HepG2 (cell line): ENCODE measurements around the gene ABHD4. TPM values are rescaled to one million over a fixed set of nuclear protein-coding genes. Genes with fewer than 3 reads are reported as not detected.
A peak's percentile ranks its signal among the peaks of the same experiment; 100 is the strongest.

ENCODE experiments used
- BCL6 ChIP-seq: IDR thresholded peaks from 2 replicates; pipeline ENCODE4 v1.6.1; 2016; ENCODE audit warnings: missing genetic modification reagents, missing compliant biosample characterization
- ELF3 ChIP-seq: IDR thresholded peaks from 2 replicates; pipeline ENCODE4 v1.6.1; 2016; ENCODE audit warnings: missing genetic modification reagents, missing compliant biosample characterization
- ETV5 ChIP-seq: IDR thresholded peaks from 2 replicates; pipeline ENCODE4 v1.6.1; 2018; ENCODE audit warnings: missing biosample characterization, missing genetic modification reagents, inconsistent platforms, borderline replicate concordance
- FOSL2 ChIP-seq: sonication (generic); formaldehyde crosslinking; IDR thresholded peaks from 2 replicates; pipeline ENCODE4 v1.4.0; 2020; ENCODE audit warnings: missing genetic modification reagents
- FOXA3 ChIP-seq: IDR thresholded peaks from 2 replicates; pipeline ENCODE4 v1.6.1; 2016; ENCODE audit warnings: missing genetic modification reagents, missing compliant biosample characterization
- HDAC2 ChIP-seq: sonication (generic); formaldehyde crosslinking; IDR thresholded peaks from 2 replicates; pipeline ENCODE4 v1.4.0; 2020; ENCODE audit warnings: missing genetic modification reagents
- HHEX ChIP-seq: IDR thresholded peaks from 2 replicates; pipeline ENCODE4 v1.6.1; 2016; ENCODE audit warnings: control low read depth
- KAT8 ChIP-seq: IDR thresholded peaks from 2 replicates; pipeline ENCODE4 v1.6.1; 2016; ENCODE audit warnings: missing genetic modification reagents, missing compliant biosample characterization
- KLF11 ChIP-seq: IDR thresholded peaks from 2 replicates; pipeline ENCODE4 v1.6.1; 2016; ENCODE audit warnings: missing compliant biosample characterization
- NFIC ChIP-seq: IDR thresholded peaks from 2 replicates; pipeline ENCODE4 v1.6.1; 2012; ENCODE audit warnings: mild to moderate bottlenecking, low read length, inconsistent platforms
- NKX3-1 ChIP-seq: sonication (generic); formaldehyde crosslinking; IDR thresholded peaks from 2 replicates; pipeline ENCODE4 v1.5.0; 2020; ENCODE audit warnings: missing genetic modification reagents
- NRL ChIP-seq: sonication (generic); formaldehyde crosslinking; IDR thresholded peaks from 2 replicates; pipeline ENCODE4 v1.5.0; 2020; ENCODE audit warnings: missing genetic modification reagents, mild to moderate bottlenecking, moderate library complexity, borderline replicate concordance
- ONECUT2 ChIP-seq: sonication (generic); formaldehyde crosslinking; IDR thresholded peaks from 2 replicates; pipeline ENCODE4 v1.4.0; 2020; ENCODE audit warnings: missing genetic modification reagents
- PCBP1 ChIP-seq: fragments of 200-400 bp; formaldehyde crosslinking; IDR thresholded peaks from 2 replicates; pipeline ENCODE4 v1.6.1; 2017; ENCODE audit warnings: mild to moderate bottlenecking, low read depth, low read length, borderline replicate concordance
- POLR2AphosphoS2 ChIP-seq: IDR thresholded peaks from 2 replicates; pipeline ENCODE4 v1.6.1; 2011; ENCODE audit warnings: low read depth, low read length, improper control_type of control experiment
- REPIN1 ChIP-seq: sonication (generic); formaldehyde crosslinking; IDR thresholded peaks from 2 replicates; pipeline ENCODE4 v1.8.0; 2022; ENCODE audit warnings: missing genetic modification reagents, low read depth, mild to moderate bottlenecking, borderline replicate concordance
- TAF1 ChIP-seq: sonication (generic); formaldehyde crosslinking; IDR thresholded peaks from 2 replicates; pipeline ENCODE4 v1.4.0; 2020; ENCODE audit warnings: missing genetic modification reagents
- TBX3 ChIP-seq: fragments of 450-650 bp; IDR thresholded peaks from 2 replicates; pipeline ENCODE4 v1.6.1; 2017; ENCODE audit warnings: antibody characterized with exemption, mild to moderate bottlenecking, inconsistent platforms, borderline replicate concordance
- TFDP2 ChIP-seq: sonication (generic); formaldehyde crosslinking; IDR thresholded peaks from 2 replicates; pipeline ENCODE4 v1.4.0; 2020; ENCODE audit warnings: missing genetic modification reagents
- ZBTB42 ChIP-seq: sonication (generic); formaldehyde crosslinking; IDR thresholded peaks from 2 replicates; pipeline ENCODE4 v1.5.0; 2020; ENCODE audit warnings: mild to moderate bottlenecking, missing genetic modification reagents
- ZFY ChIP-seq: sonication (generic); formaldehyde crosslinking; IDR thresholded peaks from 2 replicates; pipeline ENCODE4 v1.4.0; 2020; ENCODE audit warnings: missing genetic modification reagents
- ZNF160 ChIP-seq: sonication (generic); formaldehyde crosslinking; IDR thresholded peaks from 2 replicates; pipeline ENCODE4 v1.8.0; 2022; ENCODE audit warnings: mild to moderate bottlenecking, inconsistent platforms, missing genetic modification reagents
- ZNF205 ChIP-seq: IDR thresholded peaks from 2 replicates; pipeline ENCODE4 v1.6.1; 2018; ENCODE audit warnings: missing biosample characterization, missing genetic modification reagents
- ZNF292 ChIP-seq: sonication (generic); formaldehyde crosslinking; IDR thresholded peaks from 2 replicates; pipeline ENCODE4 v1.8.1; 2022; ENCODE audit warnings: mild to moderate bottlenecking, low read depth, missing genetic modification reagents, borderline replicate concordance
- ZNF337 ChIP-seq: sonication (generic); formaldehyde crosslinking; IDR thresholded peaks from 2 replicates; pipeline ENCODE4 v1.5.1; 2020; ENCODE audit warnings: missing genetic modification reagents, low read depth, mild to moderate bottlenecking, borderline replicate concordance
- ZNF543 ChIP-seq: sonication (generic); formaldehyde crosslinking; IDR thresholded peaks from 2 replicates; pipeline ENCODE4 v1.4.0; 2020; ENCODE audit warnings: mild to moderate bottlenecking, missing genetic modification reagents
- ZNF605 ChIP-seq: sonication (generic); formaldehyde crosslinking; IDR thresholded peaks from 2 replicates; pipeline ENCODE4 v1.8.0; 2022; ENCODE audit warnings: mild to moderate bottlenecking, missing genetic modification reagents
- ZNF788 ChIP-seq: sonication (generic); formaldehyde crosslinking; IDR thresholded peaks from 2 replicates; pipeline ENCODE4 v1.5.0; 2020; ENCODE audit warnings: mild to moderate bottlenecking, missing genetic modification reagents, borderline replicate concordance
- ZSCAN29 ChIP-seq: sonication (generic); formaldehyde crosslinking; conservative IDR thresholded peaks from 2 replicates; pipeline ENCODE4 v1.4.0; 2020; ENCODE audit warnings: mild to moderate bottlenecking, missing genetic modification reagents
- polyA plus RNA-seq, 8 experiments: library from polyadenylated mRNA; depleted of rRNA in 3 of 8; stranded (reverse) in 7 of 8; unstranded in 1 of 8; fragments of >200 nt; fragmentation: Illumina TruSeq in 4 of 8; extraction: Trizol in 4 of 8; gene quantifications; 2 replicates each; pipeline versions ENCODE4 v1.2.1 to v1.2.3, GENCODE V29; 2011 to 2016; ENCODE audit warnings: low read depth in 4 of 8, missing spikeins in 1 of 8, mixed read lengths in 1 of 8; ENCODE audit not compliant: insufficient read depth in 1 of 8
- total RNA-seq, 5 experiments: library from RNA; depleted of rRNA; stranded (reverse); fragments of >200 nt; fragmentation: Illumina TruSeq; extraction: Trizol; gene quantifications; 2 replicates each; pipeline ENCODE4 v1.2.3, GENCODE V29; 2016; ENCODE audit warnings: low read depth in 1 of 5
- TF ChIP-seq, protein P1 (sequence below): sonication (generic); formaldehyde crosslinking; conservative IDR thresholded peaks from 2 replicates; pipeline ENCODE4 v1.8.0; 2022; ENCODE audit warnings: mild to moderate bottlenecking, moderate library complexity, missing genetic modification reagents

The ABHD4 gene
- total and polyA plus RNA-seq, 2 of the 13 experiments (the other 11 are each of a cell fraction or from before 2014, with no cell fraction given), result 16.1 to 47.5 TPM

DNA sequence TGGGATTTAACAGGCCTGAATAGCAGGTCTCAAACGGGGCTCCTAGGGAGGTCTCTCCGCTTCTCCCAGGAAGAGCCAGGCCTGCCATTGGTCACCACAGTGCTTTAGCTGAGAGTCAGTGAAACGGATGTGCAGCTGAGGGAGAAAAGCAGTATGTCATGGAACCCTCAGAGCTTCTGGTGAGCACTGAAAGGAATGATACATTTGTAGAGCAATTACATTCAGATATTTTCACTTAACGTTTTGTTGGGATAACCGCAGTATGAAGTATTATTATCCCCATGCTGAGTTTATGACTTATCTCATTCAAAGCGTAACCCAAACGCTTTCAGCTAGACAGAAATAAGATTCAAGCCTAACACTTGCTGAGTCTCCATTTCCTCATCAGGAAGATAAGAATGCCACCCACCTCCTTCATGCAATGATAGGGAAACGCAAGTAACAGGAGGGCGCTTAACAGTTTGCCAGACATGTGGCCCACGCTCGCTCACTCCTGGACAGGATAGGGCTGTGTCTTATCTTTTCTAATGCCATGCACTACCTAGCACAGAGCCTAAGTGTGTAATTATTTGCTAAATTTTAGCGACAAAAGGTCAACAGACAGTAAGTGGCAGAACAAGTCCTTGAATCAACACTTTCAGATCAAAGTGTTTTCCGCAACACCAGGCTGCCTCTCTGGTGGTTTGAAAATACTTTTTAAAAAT, 37.3 kb upstream of the ABHD4 start (continued):
- TF ChIP-seq ZNF788 (CRISPR knock-in tag) (peak; percentile 38; the same call in 1 of the 2 replicates), ZNF337 (CRISPR knock-in tag) (0 out of 2 replicates have a peak, but pooled peaks have one; percentile 51), ELF3 (CRISPR knock-in tag) (peak; percentile 56), POLR2AphosphoS2 (no peak), TAF1 (CRISPR knock-in tag) (no peak), ONECUT2 (peak; percentile 85), ETV5 (CRISPR knock-in tag) (peak; percentile 78; the same call in 1 of the 2 replicates), HHEX (CRISPR knock-in tag) (peak; percentile 90), ZSCAN29 (CRISPR knock-in tag) (peak; percentile 64; the same call in 1 of the 2 replicates), ZFY (no peak), BCL6 (CRISPR knock-in tag) (peak; percentile 77), TBX3 (peak; percentile 98), PCBP1 (no peak), ZBTB42 (CRISPR knock-in tag) (0 out of 2 replicates have a peak, but pooled peaks have one; percentile 43), FOSL2 (CRISPR knock-in tag) (peak; percentile 21; the same call in 1 of the 2 replicates), KAT8 (CRISPR knock-in tag) (peak; percentile 48; the same call in 1 of the 2 replicates), ZNF205 (CRISPR knock-in tag) (peak; percentile 71; the same call in 1 of the 2 replicates), KLF11 (CRISPR knock-in tag) (peak; percentile 82; the same call in 1 of the 2 replicates), TFDP2 (CRISPR knock-in tag) (peak; percentile 63; the same call in 1 of the 2 replicates), NFIC (0 out of 2 replicates have a peak, but pooled peaks have one; percentile 73), ZNF160 (CRISPR knock-in tag) (no peak), HDAC2 (CRISPR knock-in tag) (peak; percentile 91), ZNF292 (CRISPR knock-in tag) (peak; percentile 88), ZNF605 (CRISPR knock-in tag) (peak; percentile 54), FOXA3 (CRISPR knock-in tag) (peak; percentile 85), NRL (CRISPR knock-in tag) (no peak), REPIN1 (CRISPR knock-in tag) (peak; percentile 77), NKX3-1 (CRISPR knock-in tag) (peak; percentile 91; the same call in 1 of the 2 replicates), ZNF543 (0 out of 2 replicates have a peak, but pooled peaks have one; percentile 42)
- TF ChIP-seq, protein P1, sequence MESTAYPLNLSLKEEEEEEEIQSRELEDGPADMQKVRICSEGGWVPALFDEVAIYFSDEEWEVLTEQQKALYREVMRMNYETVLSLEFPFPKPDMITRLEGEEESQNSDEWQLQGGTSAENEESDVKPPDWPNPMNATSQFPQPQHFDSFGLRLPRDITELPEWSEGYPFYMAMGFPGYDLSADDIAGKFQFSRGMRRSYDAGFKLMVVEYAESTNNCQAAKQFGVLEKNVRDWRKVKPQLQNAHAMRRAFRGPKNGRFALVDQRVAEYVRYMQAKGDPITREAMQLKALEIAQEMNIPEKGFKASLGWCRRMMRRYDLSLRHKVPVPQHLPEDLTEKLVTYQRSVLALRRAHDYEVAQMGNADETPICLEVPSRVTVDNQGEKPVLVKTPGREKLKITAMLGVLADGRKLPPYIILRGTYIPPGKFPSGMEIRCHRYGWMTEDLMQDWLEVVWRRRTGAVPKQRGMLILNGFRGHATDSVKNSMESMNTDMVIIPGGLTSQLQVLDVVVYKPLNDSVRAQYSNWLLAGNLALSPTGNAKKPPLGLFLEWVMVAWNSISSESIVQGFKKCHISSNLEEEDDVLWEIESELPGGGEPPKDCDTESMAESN (CRISPR knock-in tag), result 0 out of 2 replicates have a peak, but pooled peaks have one; percentile 17
